Trophoblast cell (in vitro differentiated cells and primary cell): ENCODE measurements around the gene ENKD1.

Experiments
- DNase-seq, 2 donors: peaks; one replicate each; pipeline ENCODE4 v3.0.0-alpha.2; 2016
- H2AFZ ChIP-seq: 2 replicates; pipeline ENCODE4 v1.6.1; 2013; ENCODE audit warnings: low read length, moderate library complexity, mild to moderate bottlenecking; ENCODE audit not compliant: insufficient read depth, poor library complexity
- H2AK5ac ChIP-seq: 2 replicates; pipeline ENCODE4 v1.6.1; 2013; ENCODE audit warnings: mild to moderate bottlenecking, low read length
- H2BK120ac ChIP-seq: 2 replicates; pipeline ENCODE4 v1.6.1; 2013; ENCODE audit warnings: low read length, mild to moderate bottlenecking, moderate library complexity; ENCODE audit not compliant: insufficient read depth, poor library complexity
- H2BK12ac ChIP-seq: 2 replicates; pipeline ENCODE4 v1.6.1; 2013; ENCODE audit warnings: mild to moderate bottlenecking, low read length, moderate library complexity
- H2BK5ac ChIP-seq: 2 replicates; pipeline ENCODE4 v1.6.1; 2013; ENCODE audit warnings: low read length, low read depth, moderate library complexity, mild to moderate bottlenecking; ENCODE audit not compliant: poor library complexity
- H3K14ac ChIP-seq: 2 replicates; pipeline ENCODE4 v1.6.1; 2013; ENCODE audit warnings: mild to moderate bottlenecking, low read length
- H3K18ac ChIP-seq: 2 replicates; pipeline ENCODE4 v1.6.1; 2013; ENCODE audit warnings: mild to moderate bottlenecking, low read length
- H3K23ac ChIP-seq: 2 replicates; pipeline ENCODE4 v1.6.1; 2013; ENCODE audit warnings: low read length
- H3K27ac ChIP-seq: 2 replicates; pipeline ENCODE4 v1.5.1; 2013; ENCODE audit warnings: low read depth, mild to moderate bottlenecking, inconsistent platforms, low read length, moderate library complexity
- H3K27me3 ChIP-seq: 2 replicates; pipeline ENCODE4 v1.6.1; 2013; ENCODE audit warnings: inconsistent platforms, mild to moderate bottlenecking, low read length, moderate library complexity; ENCODE audit not compliant: insufficient read depth
- H3K36me3 ChIP-seq, 2 experiments: 1 replicate in 1 of 2; 2 replicates in 1 of 2; pipeline ENCODE4 v1.6.1; 2013; ENCODE audit warnings: low read length in 2 of 2, mild to moderate bottlenecking in 2 of 2, moderate library complexity in 1 of 2; ENCODE audit not compliant: insufficient read depth in 2 of 2, control insufficient read depth in 1 of 2
- H3K4ac ChIP-seq: 2 replicates; pipeline ENCODE4 v1.6.1; 2013; ENCODE audit warnings: low read depth, mild to moderate bottlenecking, low read length, moderate library complexity
- H3K4me1 ChIP-seq, 2 experiments: 1 replicate in 1 of 2; 2 replicates in 1 of 2; pipeline ENCODE4 v1.6.1; 2013; ENCODE audit warnings: low read length in 2 of 2, mild to moderate bottlenecking in 2 of 2, moderate library complexity in 1 of 2; ENCODE audit not compliant: insufficient read depth in 2 of 2, control insufficient read depth in 1 of 2
- H3K4me2 ChIP-seq: 2 replicates; pipeline ENCODE4 v1.6.1; 2013; ENCODE audit warnings: inconsistent platforms, mild to moderate bottlenecking, low read length, moderate library complexity
- H3K4me3 ChIP-seq: 2 replicates; pipeline ENCODE4 v1.5.1; 2013; ENCODE audit warnings: mild to moderate bottlenecking, low read depth, low read length, inconsistent platforms
- H3K79me1 ChIP-seq: one replicate; pipeline ENCODE4 v1.6.1; 2013; ENCODE audit warnings: low read length
- H3K79me2 ChIP-seq: 2 replicates; pipeline ENCODE4 v1.6.1; 2013; ENCODE audit warnings: low read length, mild to moderate bottlenecking; ENCODE audit not compliant: control insufficient read depth, insufficient read depth, poor library complexity
- H3K9ac ChIP-seq: 2 replicates; pipeline ENCODE4 v1.6.1; 2013; ENCODE audit warnings: mild to moderate bottlenecking, low read length
- H3K9me3 ChIP-seq: 2 replicates; pipeline ENCODE4 v1.6.1; 2013; ENCODE audit warnings: low read depth, mild to moderate bottlenecking, control low read depth, inconsistent platforms, low read length; ENCODE audit not compliant: insufficient read depth
- H4K12ac ChIP-seq: 2 replicates; pipeline ENCODE4 v1.6.1; 2013; ENCODE audit warnings: low read depth, mild to moderate bottlenecking, low read length, moderate library complexity
- H4K8ac ChIP-seq: 2 replicates; pipeline ENCODE4 v1.6.1; 2013; ENCODE audit warnings: low read depth, mild to moderate bottlenecking, low read length, moderate library complexity
- H4K91ac ChIP-seq: one replicate; pipeline ENCODE4 v1.6.1; 2013; ENCODE audit warnings: low read depth, mild to moderate bottlenecking, low read length, moderate library complexity
- whole genome bisulfite sequencing: extraction: QIAGEN DNeasy Blood & Tissue Kit; methylation state at CpG from one replicate; pipeline ENCODE4 v1.1.7; 2013; ENCODE audit warnings: missing lambda C conversion rate; ENCODE audit not compliant: insufficient read length, insufficient coverage; ENCODE audit errors: extremely low coverage; 5-methylcytosine and 5-hydroxymethylcytosine counted together

ENKD1 gene

DNA sequence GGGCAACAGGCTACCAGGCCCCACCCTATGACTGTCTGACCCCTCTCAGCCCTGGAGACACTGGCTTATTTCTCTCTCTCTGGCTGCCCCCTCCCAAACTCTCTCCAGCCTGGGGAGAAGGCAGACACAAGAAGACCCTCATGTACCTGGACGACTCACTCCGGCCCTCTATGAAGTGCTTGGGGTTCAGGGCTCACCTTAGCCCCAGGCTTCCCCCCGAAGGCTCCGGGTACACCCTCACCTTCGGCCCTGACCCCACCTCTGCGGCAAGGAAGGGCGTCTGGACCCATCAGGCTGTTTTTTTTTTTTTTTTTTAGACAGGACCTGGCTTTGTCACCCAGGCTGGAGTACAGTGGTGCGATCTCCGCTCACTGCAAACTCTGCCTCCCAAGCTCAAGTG, 22.5 kb downstream of the ENKD1 start:
- Histone ChIP-seq H3K18ac (no peak overlapping the region), H2BK5ac (no peak overlapping the region), H3K23ac (no peak overlapping the region), H3K27ac (no peak overlapping the region), H3K9me3 (peaks cover 4% of the 10 kb centered on the region), H4K91ac (no peak overlapping the region), H3K14ac (no peak overlapping the region), H3K79me2 (no peaks in the 10 kb centered on the region), H3K79me1 (no peaks in the 10 kb centered on the region), H2AFZ (no peak overlapping the region), H3K9ac (no peak overlapping the region), H3K4ac (no peak overlapping the region), H3K4me3 (no peak overlapping the region), H3K4me1 (peaks cover 2% of the 10 kb centered on the region in 2 experiments), H3K27me3 (no peaks in the 10 kb centered on the region), H2BK12ac (no peak overlapping the region), H3K4me2 (no peak overlapping the region), H2AK5ac (no peak overlapping the region), H4K8ac (no peak overlapping the region), H3K36me3 (peaks cover 1 to 9% of the 10 kb centered on the region in 2 experiments), H4K12ac (no peak overlapping the region), H2BK120ac (no peak overlapping the region)
- DNase-seq = no peak
- no CpG with 5 or more reads among the region's 9 CpGs for WGBS

DNA sequence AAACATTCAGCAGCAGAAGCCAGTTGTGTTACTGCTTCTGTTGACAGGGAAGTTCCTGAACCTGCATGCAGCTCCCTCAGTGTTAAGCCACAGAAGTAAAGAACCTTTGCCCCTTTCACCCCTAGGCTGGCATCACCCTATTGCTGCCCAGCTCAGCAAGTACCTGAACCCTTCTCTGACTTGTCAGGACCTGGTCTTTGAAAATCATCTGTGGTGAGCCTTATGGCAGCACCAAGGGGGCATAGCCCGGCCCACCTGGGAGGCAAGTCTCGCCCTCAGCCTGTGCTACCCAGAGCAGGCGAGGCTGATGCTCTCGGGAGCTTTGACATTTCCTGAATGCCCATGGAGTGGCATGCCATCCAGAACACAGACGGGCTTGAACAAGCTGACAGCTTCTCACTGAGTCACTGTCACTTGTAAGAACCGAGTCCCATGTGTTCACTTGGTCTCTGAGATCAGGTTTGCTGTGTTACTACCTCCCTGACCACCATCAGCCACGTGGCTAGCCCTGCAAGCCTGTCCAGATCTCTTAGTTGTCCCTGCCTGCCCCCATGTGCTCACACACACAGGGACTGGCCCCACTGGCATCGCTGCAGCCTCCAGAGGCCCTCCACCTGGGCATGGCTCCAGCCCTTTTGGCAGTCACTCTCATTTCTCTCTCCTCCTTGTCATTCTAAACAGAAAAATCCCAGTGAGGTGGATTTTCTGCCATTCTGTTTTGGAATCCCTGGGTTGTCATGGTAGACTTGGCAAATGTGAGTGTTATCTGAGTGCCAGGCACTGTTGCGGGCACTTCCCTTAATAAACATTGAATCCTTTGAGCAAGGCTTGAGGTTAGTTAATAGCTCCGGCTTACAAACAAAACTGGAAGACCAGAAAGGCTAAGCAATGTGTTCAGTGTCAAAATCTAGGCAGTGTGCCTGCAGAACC, 24.5 kb downstream of the ENKD1 start:
- Histone ChIP-seq H3K27me3 (no peaks in the 10 kb centered on the region), H3K4me2 (no peak overlapping the region), H4K8ac (no peak overlapping the region), H3K4ac (no peak overlapping the region), H3K79me2 (no peaks in the 10 kb centered on the region), H2BK5ac (no peak overlapping the region), H4K91ac (no peak overlapping the region), H3K27ac (no peak overlapping the region), H3K23ac (no peak overlapping the region), H3K18ac (no peak overlapping the region), H3K9ac (no peak overlapping the region), H3K14ac (no peak overlapping the region), H3K4me1 (peaks cover 2% of the 10 kb centered on the region in 2 experiments), H2BK12ac (no peak overlapping the region), H2BK120ac (no peak overlapping the region), H3K9me3 (no peaks in the 10 kb centered on the region), H3K4me3 (no peak overlapping the region), H2AFZ (no peak overlapping the region), H3K36me3 (peaks cover 10 to 25% of the 10 kb centered on the region in 2 experiments), H4K12ac (no peak overlapping the region), H2AK5ac (no peak overlapping the region), H3K79me1 (no peaks in the 10 kb centered on the region)
- DNase-seq = no peak
- no CpG with 5 or more reads among the region's 10 CpGs for WGBS

DNA sequence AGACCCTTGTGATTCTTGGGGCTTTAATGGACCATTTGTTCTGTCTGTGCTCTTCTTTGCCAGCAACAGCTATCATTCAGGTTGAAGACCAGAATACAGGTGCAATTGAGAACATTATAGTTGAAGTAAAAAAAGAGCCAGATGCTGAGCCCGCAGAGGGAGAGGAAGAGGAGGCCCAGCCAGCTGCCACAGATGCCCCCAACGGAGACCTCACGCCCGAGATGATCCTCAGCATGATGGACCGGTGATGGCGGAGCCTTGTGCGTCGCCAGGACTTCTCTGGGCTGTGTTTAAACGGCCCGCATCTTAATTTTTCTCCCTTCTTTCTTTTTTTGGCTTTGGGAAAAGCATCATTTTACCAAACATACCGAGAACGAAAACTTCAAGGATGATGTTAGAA, 28.9 kb downstream of the ENKD1 start:
- peaks cover 32 to 55% of the 10 kb centered on the region in 2 experiments for H3K36me3 ChIP-seq
- H2BK12ac ChIP-seq = no peak overlapping the region
- no peak overlapping the region for H3K18ac ChIP-seq
- no peak overlapping the region for H2BK5ac ChIP-seq
- H3K79me2 ChIP-seq = no peaks in the 10 kb centered on the region
- no peak overlapping the region for H3K4me3 ChIP-seq
- no peak overlapping the region for H2AFZ ChIP-seq
- H4K12ac ChIP-seq = no peak overlapping the region
- no peaks in the 10 kb centered on the region for H3K27me3 ChIP-seq
- no peak overlapping the region for H4K91ac ChIP-seq
- no peaks in the 10 kb centered on the region for H3K4me1 ChIP-seq
- H3K14ac ChIP-seq = no peak overlapping the region
- H3K27ac ChIP-seq = no peak overlapping the region
- no peaks in the 10 kb centered on the region for H3K79me1 ChIP-seq
- no peak overlapping the region for H3K4ac ChIP-seq
- H3K9me3 ChIP-seq = no peaks in the 10 kb centered on the region
- no peak overlapping the region for H2BK120ac ChIP-seq
- WGBS = no CpG with 5 or more reads among the region's 12 CpGs
- H4K8ac ChIP-seq = no peak overlapping the region
- no peak overlapping the region for H3K9ac ChIP-seq
- no peak overlapping the region for H3K23ac ChIP-seq
- no peak overlapping the region for H2AK5ac ChIP-seq
- DNase-seq = no peak
- H3K4me2 ChIP-seq = no peak overlapping the region

DNA sequence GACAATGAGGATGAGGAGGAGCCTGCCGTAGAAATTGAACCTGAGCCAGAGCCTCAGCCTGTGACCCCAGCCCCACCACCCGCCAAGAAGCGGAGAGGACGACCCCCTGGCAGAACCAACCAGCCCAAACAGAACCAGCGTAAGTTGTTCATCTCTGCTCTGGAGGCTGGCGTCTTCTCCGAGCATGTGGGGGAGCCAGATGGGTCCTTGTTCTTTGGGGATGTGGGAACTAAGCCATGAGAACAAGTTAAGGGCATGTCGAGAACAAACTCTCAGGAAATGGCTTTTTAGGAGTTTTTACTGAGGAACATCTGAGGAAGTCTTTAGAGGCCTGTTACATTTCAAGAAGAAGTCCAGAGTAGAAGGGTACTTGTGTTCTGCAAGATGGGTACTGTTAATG, 29.8 kb downstream of the ENKD1 start:
- H3K36me3 ChIP-seq = peaks cover 36 to 59% of the 10 kb centered on the region in 2 experiments
- H4K12ac ChIP-seq = no peak overlapping the region
- H2AK5ac ChIP-seq = no peak overlapping the region
- no peak overlapping the region for H2BK12ac ChIP-seq
- H3K9ac ChIP-seq = no peak overlapping the region
- no peak overlapping the region for H2BK120ac ChIP-seq
- no peak overlapping the region for H3K27ac ChIP-seq
- H4K91ac ChIP-seq = no peak overlapping the region
- H3K14ac ChIP-seq = no peak overlapping the region
- H3K18ac ChIP-seq = no peak overlapping the region
- H3K4me1 ChIP-seq = no peaks in the 10 kb centered on the region
- no peak overlapping the region for H3K23ac ChIP-seq
- no peak overlapping the region for H2AFZ ChIP-seq
- no peaks in the 10 kb centered on the region for H3K79me1 ChIP-seq
- DNase-seq = no peak
- no peak overlapping the region for H3K4me2 ChIP-seq
- H3K9me3 ChIP-seq = no peaks in the 10 kb centered on the region
- H3K79me2 ChIP-seq = no peaks in the 10 kb centered on the region
- H3K27me3 ChIP-seq = no peaks in the 10 kb centered on the region
- WGBS = no CpG with 5 or more reads among the region's 8 CpGs
- no peak overlapping the region for H2BK5ac ChIP-seq
- H3K4me3 ChIP-seq = no peak overlapping the region
- H4K8ac ChIP-seq = no peak overlapping the region
- no peak overlapping the region for H3K4ac ChIP-seq
